Measurements from ENCODE around the gene GPR107.

The GPR107 gene

GRCh38 chr9:130179331-130179907 lies 125.7 kb downstream of the GPR107 start:
- H3K9me3 ChIP-seq, result no peaks in the 10 kb centered on the region
- H3K36me3 ChIP-seq, result no peaks in the 10 kb centered on the region
- H3K4me3 ChIP-seq (ENCODE audit: low read depth in 1 of 2, low read length in 1 of 2), result no peak overlapping the region
- H3K27me3 ChIP-seq, result peaks cover 33% of the 10 kb centered on the region
- H3K4me1 ChIP-seq (ENCODE audit: control insufficient read depth in 1 of 2, insufficient read depth in 1 of 2, low read depth in 1 of 2, low read length in 1 of 2), result no peaks in the 10 kb centered on the region
- no peak for TF ChIP-seq CTCF (IDR thresholded peaks at IDR 0.05)
- no peak overlapping the region for H3K27ac ChIP-seq

- no peak for TF ChIP-seq CTCF (IDR thresholded peaks at IDR 0.05)
- Histone ChIP-seq H3K9me3 (no peaks in the 10 kb centered on the region), H3K4me3 (ENCODE audit: low read depth in 1 of 2, low read length in 1 of 2) (no peak overlapping the region), H3K36me3 (no peaks in the 10 kb centered on the region), H3K27ac (no peak overlapping the region), H3K4me1 (ENCODE audit: control insufficient read depth in 1 of 2, insufficient read depth in 1 of 2, low read depth in 1 of 2, low read length in 1 of 2) (no peaks in the 10 kb centered on the region), H3K27me3 (peaks cover 22% of the 10 kb centered on the region)
These were observed 126.8 kb downstream of the GPR107 start for GRCh38 chr9:130180516-130180915.

GRCh38 chr9:130181678-130182380 lies 128.1 kb downstream of the GPR107 start:
- Histone ChIP-seq H3K27ac (no peak overlapping the region), H3K27me3 (peaks cover 19% of the 10 kb centered on the region), H3K4me1 (ENCODE audit: control insufficient read depth in 1 of 2, insufficient read depth in 1 of 2, low read depth in 1 of 2, low read length in 1 of 2) (no peaks in the 10 kb centered on the region), H3K9me3 (no peaks in the 10 kb centered on the region), H3K4me3 (ENCODE audit: low read depth in 1 of 2, low read length in 1 of 2) (no peak overlapping the region), H3K36me3 (no peaks in the 10 kb centered on the region)
- TF ChIP-seq CTCF (IDR thresholded peaks at IDR 0.05), result no peak

GRCh38 chr9:130182381-130182909 lies 128.7 kb downstream of the GPR107 start:
- no peak for TF ChIP-seq CTCF (IDR thresholded peaks at IDR 0.05)
- Histone ChIP-seq H3K4me3 (ENCODE audit: low read depth in 1 of 2, low read length in 1 of 2) (no peak overlapping the region), H3K27ac (no peak overlapping the region), H3K4me1 (ENCODE audit: control insufficient read depth in 1 of 2, insufficient read depth in 1 of 2, low read depth in 1 of 2, low read length in 1 of 2) (no peaks in the 10 kb centered on the region), H3K27me3 (peaks cover 19% of the 10 kb centered on the region), H3K9me3 (no peaks in the 10 kb centered on the region), H3K36me3 (no peaks in the 10 kb centered on the region)

- no peaks in the 10 kb centered on the region for H3K4me1 ChIP-seq (ENCODE audit: control insufficient read depth in 1 of 2, insufficient read depth in 1 of 2, low read depth in 1 of 2, low read length in 1 of 2)
- no peak overlapping the region for H3K4me3 ChIP-seq (ENCODE audit: low read depth in 1 of 2, low read length in 1 of 2)
- no peaks in the 10 kb centered on the region for H3K36me3 ChIP-seq
- H3K27me3 ChIP-seq, result peaks cover 15% of the 10 kb centered on the region
- no peak for TF ChIP-seq CTCF (IDR thresholded peaks at IDR 0.05)
- no peak overlapping the region for H3K27ac ChIP-seq
- no peaks in the 10 kb centered on the region for H3K9me3 ChIP-seq
These were observed 129.5 kb downstream of the GPR107 start for GRCh38 chr9:130183133-130183762.

All from neutrophil (primary cell).